ENCODE data around the gene UBAP1L.

DNA sequence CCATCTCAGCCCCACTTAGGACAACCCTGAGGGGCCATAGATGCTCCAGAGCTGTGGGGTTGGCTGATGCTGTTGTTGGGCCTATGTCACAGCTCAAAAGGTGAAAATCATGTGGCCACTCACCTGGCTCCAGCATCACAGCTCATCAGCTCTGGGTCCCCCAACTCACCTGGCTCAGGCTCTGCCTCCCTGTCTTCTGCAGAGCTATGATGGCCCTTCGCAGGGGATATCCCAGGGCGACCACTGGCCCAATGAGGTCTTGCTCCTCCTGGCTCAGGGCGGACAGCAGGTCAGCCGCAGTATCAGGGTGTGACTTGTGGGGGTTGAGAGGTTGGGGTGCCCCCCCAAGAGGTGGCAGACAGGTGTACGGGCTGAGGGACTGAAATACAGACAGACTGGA, 15.7 kb downstream of the UBAP1L start:
- TF ChIP-seq, protein P1, sequence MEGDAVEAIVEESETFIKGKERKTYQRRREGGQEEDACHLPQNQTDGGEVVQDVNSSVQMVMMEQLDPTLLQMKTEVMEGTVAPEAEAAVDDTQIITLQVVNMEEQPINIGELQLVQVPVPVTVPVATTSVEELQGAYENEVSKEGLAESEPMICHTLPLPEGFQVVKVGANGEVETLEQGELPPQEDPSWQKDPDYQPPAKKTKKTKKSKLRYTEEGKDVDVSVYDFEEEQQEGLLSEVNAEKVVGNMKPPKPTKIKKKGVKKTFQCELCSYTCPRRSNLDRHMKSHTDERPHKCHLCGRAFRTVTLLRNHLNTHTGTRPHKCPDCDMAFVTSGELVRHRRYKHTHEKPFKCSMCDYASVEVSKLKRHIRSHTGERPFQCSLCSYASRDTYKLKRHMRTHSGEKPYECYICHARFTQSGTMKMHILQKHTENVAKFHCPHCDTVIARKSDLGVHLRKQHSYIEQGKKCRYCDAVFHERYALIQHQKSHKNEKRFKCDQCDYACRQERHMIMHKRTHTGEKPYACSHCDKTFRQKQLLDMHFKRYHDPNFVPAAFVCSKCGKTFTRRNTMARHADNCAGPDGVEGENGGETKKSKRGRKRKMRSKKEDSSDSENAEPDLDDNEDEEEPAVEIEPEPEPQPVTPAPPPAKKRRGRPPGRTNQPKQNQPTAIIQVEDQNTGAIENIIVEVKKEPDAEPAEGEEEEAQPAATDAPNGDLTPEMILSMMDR (IDR thresholded peaks at IDR 0.05) = no peak
- no peak for TF ChIP-seq POLR2A (IDR thresholded peaks at IDR 0.05)

All from prostate gland (tissue), 2 donors.